Loucy (cell line): ENCODE results near the gene ZNF205.

Experiments used
- EZH2phosphoT487 ChIP-seq: fragments of 200-600 bp; IDR thresholded peaks from 2 replicates; pipeline ENCODE4 v1.6.1; 2018; ENCODE audit warnings: antibody characterized with exemption, mild to moderate bottlenecking, moderate library complexity, borderline replicate concordance
- TF ChIP-seq, protein P1 (sequence below): fragments of 200-600 bp; sonication (generic); conservative IDR thresholded peaks from 2 replicates; pipeline ENCODE4 v1.5.1; 2014; ENCODE audit warnings: mild to moderate bottlenecking, antibody characterized with exemption, low read length

DNA sequence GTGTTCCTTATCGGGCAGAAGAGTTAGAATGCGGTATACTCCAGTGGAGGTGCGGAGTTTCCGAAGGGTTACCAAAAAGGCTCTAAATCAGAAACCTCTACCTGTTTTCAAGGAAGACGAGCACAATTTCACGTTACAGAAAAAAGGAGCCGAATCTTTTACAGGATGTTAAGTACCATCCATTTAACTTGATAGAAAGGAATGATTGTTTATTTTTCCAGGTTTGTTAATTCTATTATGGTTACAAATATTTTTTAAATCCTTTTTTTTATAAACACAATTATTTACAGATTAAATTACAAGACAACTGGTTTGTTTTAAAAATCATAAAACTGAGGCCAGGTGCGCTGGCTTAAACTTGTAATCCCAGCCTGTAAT, 40.6 kb downstream of the ZNF205 start:
- TF ChIP-seq, protein P1, sequence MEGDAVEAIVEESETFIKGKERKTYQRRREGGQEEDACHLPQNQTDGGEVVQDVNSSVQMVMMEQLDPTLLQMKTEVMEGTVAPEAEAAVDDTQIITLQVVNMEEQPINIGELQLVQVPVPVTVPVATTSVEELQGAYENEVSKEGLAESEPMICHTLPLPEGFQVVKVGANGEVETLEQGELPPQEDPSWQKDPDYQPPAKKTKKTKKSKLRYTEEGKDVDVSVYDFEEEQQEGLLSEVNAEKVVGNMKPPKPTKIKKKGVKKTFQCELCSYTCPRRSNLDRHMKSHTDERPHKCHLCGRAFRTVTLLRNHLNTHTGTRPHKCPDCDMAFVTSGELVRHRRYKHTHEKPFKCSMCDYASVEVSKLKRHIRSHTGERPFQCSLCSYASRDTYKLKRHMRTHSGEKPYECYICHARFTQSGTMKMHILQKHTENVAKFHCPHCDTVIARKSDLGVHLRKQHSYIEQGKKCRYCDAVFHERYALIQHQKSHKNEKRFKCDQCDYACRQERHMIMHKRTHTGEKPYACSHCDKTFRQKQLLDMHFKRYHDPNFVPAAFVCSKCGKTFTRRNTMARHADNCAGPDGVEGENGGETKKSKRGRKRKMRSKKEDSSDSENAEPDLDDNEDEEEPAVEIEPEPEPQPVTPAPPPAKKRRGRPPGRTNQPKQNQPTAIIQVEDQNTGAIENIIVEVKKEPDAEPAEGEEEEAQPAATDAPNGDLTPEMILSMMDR = no peak
- no peak for TF ChIP-seq EZH2phosphoT487
